Measurements from ENCODE around the gene SLC25A21. TPM values are rescaled to one million over a fixed set of nuclear protein-coding genes. Genes with fewer than 3 reads are reported as not detected.
"Not testable (repeated sequence)": the region's sequence is repeated elsewhere in the genome, so short reads cannot be mapped to it uniquely, and the experiment has no call there.

The SLC25A21 gene
- total and polyA plus RNA-seq, 8 donors, result 0.37 to 0.92 (median 0.60) TPM

- no peaks in the 10 kb centered on the region for H3K4me1 ChIP-seq
- DNase-seq (no peak), ATAC-seq (no peak), FAIRE-seq (no peak)
- no peak for TF ChIP-seq CTCF (IDR thresholded peaks at IDR 0.05)
- H3K4me3 ChIP-seq, result no peak overlapping the region
- intact Hi-C loops (cut with DNase I), result no loop called here
- H3K9me3 ChIP-seq, result no peaks in the 10 kb centered on the region
- H3K27ac ChIP-seq, result no peak overlapping the region
- H3K36me3 ChIP-seq, result no peaks in the 10 kb centered on the region
- no peaks in the 10 kb centered on the region for H3K27me3 ChIP-seq
- 74 to 83% methylated on average over 9 of the region's 9 CpGs for WGBS, 2 donors
These were observed 355.1 kb downstream of the SLC25A21 start for GRCh38 chr14:36817071-36817930.

GRCh38 chr14:36816481-36816880 lies 355.9 kb downstream of the SLC25A21 start:
- no peaks in the 10 kb centered on the region for H3K4me1 ChIP-seq
- intact Hi-C loops (cut with DNase I), result no loop called here
- H3K36me3 ChIP-seq, result no peaks in the 10 kb centered on the region
- ATAC-seq (no peak), FAIRE-seq (no peak), DNase-seq (no peak)
- H3K9me3 ChIP-seq, result no peaks in the 10 kb centered on the region
- no peaks in the 10 kb centered on the region for H3K27me3 ChIP-seq
- H3K27ac ChIP-seq, result no peak overlapping the region
- 65 to 78% methylated on average over 5 of the region's 5 CpGs for WGBS, 2 donors
- no peak for TF ChIP-seq CTCF (IDR thresholded peaks at IDR 0.05)
- H3K4me3 ChIP-seq, result no peak overlapping the region

- ATAC-seq; FAIRE-seq; DNase-seq; H3K9me3 ChIP-seq; intact Hi-C loops (cut with DNase I); H3K4me3 ChIP-seq; H3K4me1 ChIP-seq; H3K27ac ChIP-seq; H3K27me3 ChIP-seq; H3K36me3 ChIP-seq: not testable (repeated sequence)
- WGBS, 2 donors, result 88% methylated on average over 5 of the region's 5 CpGs
These were observed 357.6 kb downstream of the SLC25A21 start for GRCh38 chr14:36814783-36815182.

GRCh38 chr14:36810209-36810608 lies 362.2 kb downstream of the SLC25A21 start:
- no peak overlapping the region for H3K27ac ChIP-seq
- no peaks in the 10 kb centered on the region for H3K27me3 ChIP-seq
- no peak for FAIRE-seq
- H3K36me3 ChIP-seq, result no peaks in the 10 kb centered on the region
- no peak overlapping the region for H3K4me3 ChIP-seq
- intact Hi-C loops (cut with DNase I), result no loop called here
- 52 to 61% methylated on average over 2 of the region's 2 CpGs for WGBS, 2 donors
- H3K9me3 ChIP-seq, result no peaks in the 10 kb centered on the region
- no peak for TF ChIP-seq CTCF (IDR thresholded peaks at IDR 0.05)
- H3K4me1 ChIP-seq, result no peaks in the 10 kb centered on the region
- DNase-seq, result no peak
- ATAC-seq, result no peak

GRCh38 chr14:36807727-36808126 lies 364.7 kb downstream of the SLC25A21 start:
- FAIRE-seq (no peak), ATAC-seq (no peak), DNase-seq (no peak)
- Histone ChIP-seq H3K9me3 (no peaks in the 10 kb centered on the region), H3K4me3 (no peak overlapping the region), H3K36me3 (no peaks in the 10 kb centered on the region), H3K27ac (no peak overlapping the region), H3K4me1 (no peaks in the 10 kb centered on the region), H3K27me3 (no peaks in the 10 kb centered on the region)
- intact Hi-C loops (cut with DNase I), result no loop called here
- no peak for TF ChIP-seq CTCF (IDR thresholded peaks at IDR 0.05)
- WGBS, 2 donors, result 47 to 59% methylated on average over 4 of the region's 4 CpGs

All from pancreas (tissue), 10 donors.